ENCODE measurements around the gene SERPIND1.

The SERPIND1 gene

GRCh38 chr22:20785415-20785814, 11.5 kb downstream of the SERPIND1 start:
- no peak overlapping the region for H3K4me3 ChIP-seq (ENCODE audit: low read depth, low read length)
- DNase-seq (ENCODE audit: low read depth): no peak
- TF ChIP-seq CTCF (IDR thresholded peaks at IDR 0.05; ENCODE audit: low read depth, low read length) (no peak), MYC (IDR thresholded peaks at IDR 0.05; ENCODE audit: low read depth, low read length) (no peak), POLR2A (IDR thresholded peaks at IDR 0.05; ENCODE audit: extremely low read depth, insufficient read length) (no peak), MAX (IDR thresholded peaks at IDR 0.05; ENCODE audit: low read depth, low read length) (no peak)

- TF ChIP-seq CTCF (IDR thresholded peaks at IDR 0.05; ENCODE audit: low read depth, low read length): no peak
- no peak for TF ChIP-seq MAX (IDR thresholded peaks at IDR 0.05; ENCODE audit: low read depth, low read length)
- TF ChIP-seq MYC (IDR thresholded peaks at IDR 0.05; ENCODE audit: low read depth, low read length): no peak
- TF ChIP-seq POLR2A (IDR thresholded peaks at IDR 0.05; ENCODE audit: extremely low read depth, insufficient read length): no peak
- no peak for DNase-seq (ENCODE audit: low read depth)
- no peak overlapping the region for H3K4me3 ChIP-seq (ENCODE audit: low read depth, low read length)
Observed at GRCh38 chr22:20786048-20786447, 12.1 kb downstream of the SERPIND1 start.

GRCh38 chr22:20786536-20786979, 12.6 kb downstream of the SERPIND1 start:
- TF ChIP-seq MYC (IDR thresholded peaks at IDR 0.05; ENCODE audit: low read depth, low read length): no peak
- TF ChIP-seq POLR2A (IDR thresholded peaks at IDR 0.05; ENCODE audit: extremely low read depth, insufficient read length): no peak
- no peak for TF ChIP-seq MAX (IDR thresholded peaks at IDR 0.05; ENCODE audit: low read depth, low read length)
- TF ChIP-seq CTCF (IDR thresholded peaks at IDR 0.05; ENCODE audit: low read depth, low read length): no peak
- DNase-seq (ENCODE audit: low read depth): no peak
- H3K4me3 ChIP-seq (ENCODE audit: low read depth, low read length): no peak overlapping the region

GRCh38 chr22:20787223-20787622, 13.3 kb downstream of the SERPIND1 start:
- TF ChIP-seq CTCF (IDR thresholded peaks at IDR 0.05; ENCODE audit: low read depth, low read length) (no peak), MYC (IDR thresholded peaks at IDR 0.05; ENCODE audit: low read depth, low read length) (no peak), MAX (IDR thresholded peaks at IDR 0.05; ENCODE audit: low read depth, low read length) (no peak), POLR2A (IDR thresholded peaks at IDR 0.05; ENCODE audit: extremely low read depth, insufficient read length) (no peak)
- H3K4me3 ChIP-seq (ENCODE audit: low read depth, low read length): no peak overlapping the region
- no peak for DNase-seq (ENCODE audit: low read depth)

GRCh38 chr22:20787746-20788626, 14.1 kb downstream of the SERPIND1 start:
- no peak overlapping the region for H3K4me3 ChIP-seq (ENCODE audit: low read depth, low read length)
- DNase-seq (ENCODE audit: low read depth): no peak
- no peak for TF ChIP-seq MYC (IDR thresholded peaks at IDR 0.05; ENCODE audit: low read depth, low read length)
- TF ChIP-seq MAX (IDR thresholded peaks at IDR 0.05; ENCODE audit: low read depth, low read length): no peak
- no peak for TF ChIP-seq CTCF (IDR thresholded peaks at IDR 0.05; ENCODE audit: low read depth, low read length)
- no peak for TF ChIP-seq POLR2A (IDR thresholded peaks at IDR 0.05; ENCODE audit: extremely low read depth, insufficient read length)

Data from NB4 (cell line).